HEK293 (cell line): Measurements from ENCODE around the gene UBAP1L.
A peak's percentile ranks its signal among the peaks of the same experiment; 100 is the strongest.

ENCODE experiments used
- CTCF ChIA-PET: fragments of 350-600 bp; formaldehyde crosslinking; extraction: SDS; loops from one replicate; lab custom pipeline; 2021; ENCODE audit warnings: antibody characterized with exemption; lab: Yijun Ruan, JAX
- POLR2A ChIA-PET: fragments of 300-600 bp; formaldehyde crosslinking; extraction: SDS; loops from one replicate; lab custom pipeline; 2020; ENCODE audit warnings: antibody characterized with exemption, inconsistent platforms; lab: Yijun Ruan, JAX
- H3K27ac ChIP-seq: fragments of 200-500 bp; sonication (Bioruptor generic); 2 replicates; pipeline ENCODE4 v1.5.1; 2014; ENCODE audit warnings: low read depth, low read length, control low read depth, inconsistent platforms; ENCODE audit errors: extremely low read depth
- H3K36me3 ChIP-seq, 2 experiments: fragments of 200-500 bp in 1 of 2; sonication (Bioruptor generic) in 1 of 2; 1 replicate in 1 of 2; 2 replicates in 1 of 2; pipeline ENCODE4 v1.5.1; 2014 to 2017; ENCODE audit warnings: inconsistent platforms in 2 of 2, low read length in 2 of 2; ENCODE audit not compliant: control insufficient read depth in 2 of 2, insufficient read depth in 1 of 2
- H3K4me1 ChIP-seq: fragments of 200-500 bp; sonication (Bioruptor generic); 2 replicates; pipeline ENCODE4 v1.5.1; 2014; ENCODE audit warnings: mild to moderate bottlenecking, low read length, inconsistent platforms; ENCODE audit not compliant: control insufficient read depth, insufficient read depth
- H3K4me3 ChIP-seq: 2 replicates; pipeline ENCODE4 v1.5.1; 2011; ENCODE audit warnings: low read depth, mild to moderate bottlenecking, control low read depth, low read length, moderate library complexity
- H3K9me3 ChIP-seq: fragments of 200-500 bp; sonication (Bioruptor generic); 2 replicates; pipeline ENCODE4 v1.5.1; 2014; ENCODE audit warnings: low read depth, low read length, inconsistent platforms; ENCODE audit not compliant: control insufficient read depth, insufficient read depth
- BCL11B ChIP-seq: fragments of 450-650 bp; formaldehyde crosslinking; IDR thresholded peaks from 2 replicates; pipeline ENCODE4 v1.5.1; 2016; ENCODE audit warnings: low read depth, missing biosample characterization, missing genetic modification characterization
- SP2 ChIP-seq: fragments of 450-650 bp; formaldehyde crosslinking; IDR thresholded peaks from 2 replicates; pipeline ENCODE4 v1.5.1; 2016; ENCODE audit warnings: missing biosample characterization, missing genetic modification characterization
- ZBTB48 ChIP-seq: fragments of 450-650 bp; formaldehyde crosslinking; IDR thresholded peaks from 2 replicates; pipeline ENCODE4 v1.5.1; 2016; ENCODE audit warnings: missing biosample characterization, missing genetic modification characterization
- ZNF169 ChIP-seq: fragments of 450-650 bp; formaldehyde crosslinking; IDR thresholded peaks from 2 replicates; pipeline ENCODE4 v1.5.1; 2016; ENCODE audit warnings: missing biosample characterization, missing genetic modification characterization
- ZNF174 ChIP-seq: fragments of 450-650 bp; formaldehyde crosslinking; IDR thresholded peaks from 2 replicates; pipeline ENCODE4 v1.5.0; 2017; ENCODE audit warnings: missing biosample characterization, mild to moderate bottlenecking, missing genetic modification characterization
- ZNF248 ChIP-seq: fragments of 450-650 bp; formaldehyde crosslinking; IDR thresholded peaks from 2 replicates; pipeline ENCODE4 v1.5.1; 2017; ENCODE audit warnings: missing biosample characterization, missing genetic modification characterization
- ZNF335 ChIP-seq: fragments of 450-650 bp; formaldehyde crosslinking; conservative IDR thresholded peaks from 2 replicates; pipeline ENCODE4 v1.5.1; 2016; ENCODE audit warnings: missing biosample characterization, missing genetic modification characterization
- ZNF354C ChIP-seq: fragments of 450-650 bp; formaldehyde crosslinking; IDR thresholded peaks from 2 replicates; pipeline ENCODE4 v1.5.1; 2016; ENCODE audit warnings: missing biosample characterization, missing genetic modification characterization, low read depth, borderline replicate concordance
- ZNF366 ChIP-seq: fragments of 450-650 bp; formaldehyde crosslinking; conservative IDR thresholded peaks from 2 replicates; pipeline ENCODE4 v1.5.1; 2016; ENCODE audit warnings: missing biosample characterization, missing genetic modification characterization
- ZNF560 ChIP-seq: fragments of 450-650 bp; formaldehyde crosslinking; IDR thresholded peaks from 2 replicates; pipeline ENCODE4 v1.5.1; 2017; ENCODE audit warnings: missing biosample characterization, missing genetic modification characterization, borderline replicate concordance
- ZNF596 ChIP-seq: fragments of 450-650 bp; IDR thresholded peaks from 2 replicates; pipeline ENCODE4 v1.5.0; 2018; ENCODE audit warnings: missing biosample characterization, mild to moderate bottlenecking, missing genetic modification characterization, moderate library complexity
- ZNF658 ChIP-seq: fragments of 450-650 bp; formaldehyde crosslinking; IDR thresholded peaks from 2 replicates; pipeline ENCODE4; 2016; ENCODE audit warnings: missing biosample characterization, missing genetic modification characterization
- ZNF777 ChIP-seq: fragments of 450-650 bp; formaldehyde crosslinking; IDR thresholded peaks from 2 replicates; pipeline ENCODE4 v1.5.1; 2017; ENCODE audit warnings: missing biosample characterization, missing genetic modification characterization, borderline replicate concordance
- ZNF792 ChIP-seq: fragments of 450-650 bp; formaldehyde crosslinking; IDR thresholded peaks from 2 replicates; pipeline ENCODE4 v1.5.1; 2016; ENCODE audit warnings: missing biosample characterization, missing genetic modification characterization
- ZSCAN23 ChIP-seq: fragments of 450-650 bp; formaldehyde crosslinking; IDR thresholded peaks from 2 replicates; pipeline ENCODE4 v1.5.1; 2016; ENCODE audit warnings: missing biosample characterization, missing genetic modification characterization
- TF ChIP-seq, protein P1 (sequence below): fragments of 450-650 bp; formaldehyde crosslinking; conservative IDR thresholded peaks from 2 replicates; pipeline ENCODE4 v1.5.1; 2016; ENCODE audit warnings: low read depth, missing biosample characterization, missing genetic modification characterization
- TF ChIP-seq, protein P2 (sequence below): fragments of 450-650 bp; formaldehyde crosslinking; IDR thresholded peaks from 2 replicates; pipeline ENCODE4; 2016; ENCODE audit warnings: missing biosample characterization, missing genetic modification characterization
- TF ChIP-seq, protein P3 (sequence below): fragments of 450-650 bp; formaldehyde crosslinking; IDR thresholded peaks from 2 replicates; pipeline ENCODE4 v1.5.0; 2017; ENCODE audit warnings: missing biosample characterization, missing genetic modification characterization, borderline replicate concordance
- TF ChIP-seq, protein P4 (sequence below): fragments of 450-650 bp; formaldehyde crosslinking; IDR thresholded peaks from 2 replicates; pipeline ENCODE4 v1.5.1; 2016; ENCODE audit warnings: missing biosample characterization, missing genetic modification characterization
- TF ChIP-seq, protein P5 (sequence below): fragments of 450-650 bp; formaldehyde crosslinking; IDR thresholded peaks from 2 replicates; pipeline ENCODE4 v1.5.1; 2016; ENCODE audit warnings: missing biosample characterization, missing genetic modification characterization
- TF ChIP-seq, protein P6 (sequence below): fragments of 450-650 bp; IDR thresholded peaks from 2 replicates; pipeline ENCODE4 v1.5.1; 2018; ENCODE audit warnings: missing biosample characterization, mild to moderate bottlenecking, missing genetic modification characterization

UBAP1L gene

DNA sequence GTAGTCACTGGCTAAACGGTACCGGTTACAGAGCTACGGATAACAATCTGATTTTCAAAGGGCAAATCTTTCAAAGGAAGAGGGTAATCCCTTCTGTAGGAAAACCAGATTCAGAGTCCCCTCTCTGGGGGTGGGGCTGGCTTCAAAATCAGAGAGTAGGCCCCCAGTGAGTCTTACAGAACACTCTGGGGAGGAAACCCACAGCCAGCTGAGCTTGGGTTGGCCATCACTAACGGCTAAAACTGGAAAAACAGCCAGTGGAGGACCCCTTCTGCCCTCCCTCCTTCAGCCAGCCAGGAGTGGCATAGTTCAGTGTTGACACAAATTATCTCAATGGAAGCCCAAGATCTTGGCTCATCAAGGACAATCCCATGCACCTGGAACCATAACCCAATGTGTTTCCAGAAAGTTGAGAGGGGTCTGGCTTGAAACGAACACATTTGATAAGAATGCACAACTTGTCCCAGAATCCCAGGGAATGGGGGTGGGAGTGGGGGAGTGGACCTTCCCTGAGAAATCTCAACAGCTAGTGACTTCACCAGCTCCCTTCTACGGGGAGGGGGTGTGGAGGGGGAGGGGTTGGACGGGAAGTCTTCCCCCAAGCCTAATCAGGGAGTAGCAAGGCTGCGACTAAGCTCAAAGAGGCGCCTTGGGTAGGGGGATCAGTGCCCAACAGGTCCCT lies 48.2 kb downstream of the UBAP1L start:
- POLR2A ChIA-PET = no interaction called here
- H3K27ac ChIP-seq = no peak overlapping the region
- CTCF ChIA-PET = interaction anchor here (0.6 to 1.4 kb wide), 3 partner anchors 12 to 251 kb away, joined by 4 to 6 read pairs (median 4); no protein-coding TSS in a partner anchor
- H3K9me3 ChIP-seq = no peaks in the 10 kb centered on the region
- TF ChIP-seq ZNF248 (tag by site-specific recombination) (no peak), ZNF174 (no peak), ZNF354C (no peak), SP2 (no peak)
- TF ChIP-seq, protein P1, sequence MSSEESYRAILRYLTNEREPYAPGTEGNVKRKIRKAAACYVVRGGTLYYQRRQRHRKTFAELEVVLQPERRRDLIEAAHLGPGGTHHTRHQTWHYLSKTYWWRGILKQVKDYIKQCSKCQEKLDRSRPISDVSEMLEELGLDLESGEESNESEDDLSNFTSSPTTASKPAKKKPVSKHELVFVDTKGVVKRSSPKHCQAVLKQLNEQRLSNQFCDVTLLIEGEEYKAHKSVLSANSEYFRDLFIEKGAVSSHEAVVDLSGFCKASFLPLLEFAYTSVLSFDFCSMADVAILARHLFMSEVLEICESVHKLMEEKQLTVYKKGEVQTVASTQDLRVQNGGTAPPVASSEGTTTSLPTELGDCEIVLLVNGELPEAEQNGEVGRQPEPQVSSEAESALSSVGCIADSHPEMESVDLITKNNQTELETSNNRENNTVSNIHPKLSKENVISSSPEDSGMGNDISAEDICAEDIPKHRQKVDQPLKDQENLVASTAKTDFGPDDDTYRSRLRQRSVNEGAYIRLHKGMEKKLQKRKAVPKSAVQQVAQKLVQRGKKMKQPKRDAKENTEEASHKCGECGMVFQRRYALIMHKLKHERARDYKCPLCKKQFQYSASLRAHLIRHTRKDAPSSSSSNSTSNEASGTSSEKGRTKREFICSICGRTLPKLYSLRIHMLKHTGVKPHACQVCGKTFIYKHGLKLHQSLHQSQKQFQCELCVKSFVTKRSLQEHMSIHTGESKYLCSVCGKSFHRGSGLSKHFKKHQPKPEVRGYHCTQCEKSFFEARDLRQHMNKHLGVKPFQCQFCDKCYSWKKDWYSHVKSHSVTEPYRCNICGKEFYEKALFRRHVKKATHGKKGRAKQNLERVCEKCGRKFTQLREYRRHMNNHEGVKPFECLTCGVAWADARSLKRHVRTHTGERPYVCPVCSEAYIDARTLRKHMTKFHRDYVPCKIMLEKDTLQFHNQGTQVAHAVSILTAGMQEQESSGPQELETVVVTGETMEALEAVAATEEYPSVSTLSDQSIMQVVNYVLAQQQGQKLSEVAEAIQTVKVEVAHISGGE (tag by site-specific recombination) = no peak
- TF ChIP-seq, protein P2, sequence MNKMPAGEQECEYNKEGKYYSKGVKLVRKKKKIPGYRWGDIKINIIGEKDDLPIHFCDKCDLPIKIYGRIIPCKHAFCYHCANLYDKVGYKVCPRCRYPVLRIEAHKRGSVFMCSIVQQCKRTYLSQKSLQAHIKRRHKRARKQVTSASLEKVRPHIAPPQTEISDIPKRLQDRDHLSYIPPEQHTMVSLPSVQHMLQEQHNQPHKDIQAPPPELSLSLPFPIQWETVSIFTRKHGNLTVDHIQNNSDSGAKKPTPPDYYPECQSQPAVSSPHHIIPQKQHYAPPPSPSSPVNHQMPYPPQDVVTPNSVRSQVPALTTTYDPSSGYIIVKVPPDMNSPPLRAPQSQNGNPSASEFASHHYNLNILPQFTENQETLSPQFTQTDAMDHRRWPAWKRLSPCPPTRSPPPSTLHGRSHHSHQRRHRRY = no peak
- TF ChIP-seq, protein P3, sequence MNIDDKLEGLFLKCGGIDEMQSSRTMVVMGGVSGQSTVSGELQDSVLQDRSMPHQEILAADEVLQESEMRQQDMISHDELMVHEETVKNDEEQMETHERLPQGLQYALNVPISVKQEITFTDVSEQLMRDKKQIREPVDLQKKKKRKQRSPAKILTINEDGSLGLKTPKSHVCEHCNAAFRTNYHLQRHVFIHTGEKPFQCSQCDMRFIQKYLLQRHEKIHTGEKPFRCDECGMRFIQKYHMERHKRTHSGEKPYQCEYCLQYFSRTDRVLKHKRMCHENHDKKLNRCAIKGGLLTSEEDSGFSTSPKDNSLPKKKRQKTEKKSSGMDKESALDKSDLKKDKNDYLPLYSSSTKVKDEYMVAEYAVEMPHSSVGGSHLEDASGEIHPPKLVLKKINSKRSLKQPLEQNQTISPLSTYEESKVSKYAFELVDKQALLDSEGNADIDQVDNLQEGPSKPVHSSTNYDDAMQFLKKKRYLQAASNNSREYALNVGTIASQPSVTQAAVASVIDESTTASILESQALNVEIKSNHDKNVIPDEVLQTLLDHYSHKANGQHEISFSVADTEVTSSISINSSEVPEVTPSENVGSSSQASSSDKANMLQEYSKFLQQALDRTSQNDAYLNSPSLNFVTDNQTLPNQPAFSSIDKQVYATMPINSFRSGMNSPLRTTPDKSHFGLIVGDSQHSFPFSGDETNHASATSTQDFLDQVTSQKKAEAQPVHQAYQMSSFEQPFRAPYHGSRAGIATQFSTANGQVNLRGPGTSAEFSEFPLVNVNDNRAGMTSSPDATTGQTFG = no peak
- H3K4me1 ChIP-seq = no peaks in the 10 kb centered on the region
- H3K4me3 ChIP-seq = no peak overlapping the region
- H3K36me3 ChIP-seq = no peaks in the 10 kb centered on the region

DNA sequence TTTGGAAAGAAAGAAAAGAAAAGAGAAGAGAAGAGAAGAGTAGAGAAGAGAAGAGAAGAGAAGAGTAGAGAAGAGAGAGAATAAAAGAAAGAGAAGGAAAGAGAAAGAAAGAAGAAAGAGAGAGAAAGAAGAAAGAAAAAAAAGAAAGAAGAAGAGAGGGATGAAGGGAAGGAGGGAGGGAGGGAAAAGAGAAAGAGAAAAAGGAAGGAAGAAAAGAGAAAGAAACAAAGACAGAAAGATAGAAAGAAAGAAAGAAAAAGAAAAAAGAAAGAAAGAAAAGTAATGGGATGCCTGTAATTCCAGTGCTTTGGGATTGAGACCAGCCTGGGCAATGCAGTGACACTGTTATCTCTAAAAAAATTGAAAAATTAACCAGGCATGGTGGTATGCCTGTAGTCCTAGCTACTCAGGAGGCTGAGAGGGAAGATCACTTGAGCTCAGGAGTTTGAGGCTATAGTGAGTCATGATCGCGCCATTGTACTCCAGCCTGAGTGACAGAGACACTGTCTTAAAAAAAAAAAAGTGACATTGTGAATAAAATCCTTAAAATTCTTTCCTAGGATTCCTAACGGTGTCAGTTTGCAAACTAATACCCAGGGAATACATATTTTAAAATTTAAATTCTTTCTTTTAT lies 48.9 kb downstream of the UBAP1L start:
- CTCF ChIA-PET = interaction anchor here (0.6 to 1.4 kb wide), 4 partner anchors 11 to 345 kb away, joined by 4 to 6 read pairs (median 5); no protein-coding TSS in a partner anchor

DNA sequence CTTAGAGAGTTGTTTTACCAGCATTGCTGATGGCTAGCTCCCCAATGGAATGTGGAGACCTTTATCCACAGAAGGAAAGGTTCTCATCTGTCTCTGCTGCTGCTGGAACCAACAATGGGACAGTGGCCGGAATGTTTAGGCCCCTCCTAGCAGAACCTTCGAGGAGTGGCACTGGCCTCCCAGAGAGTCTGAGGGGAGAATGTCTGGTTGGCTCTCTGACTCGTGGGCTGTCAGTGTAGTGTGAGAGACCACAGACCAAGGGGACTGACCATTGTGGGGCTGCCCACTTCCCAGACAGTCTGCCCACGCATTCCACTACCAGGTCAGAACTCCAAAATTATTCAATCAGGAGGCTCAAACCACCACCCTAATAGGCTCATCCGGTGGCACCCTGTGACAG lies 52.3 kb downstream of the UBAP1L start:
- Histone ChIP-seq H3K4me1 (no peaks in the 10 kb centered on the region), H3K36me3 (no peaks in the 10 kb centered on the region), H3K4me3 (no peak overlapping the region), H3K9me3 (no peaks in the 10 kb centered on the region), H3K27ac (no peak overlapping the region)
- CTCF ChIA-PET = interaction anchor here (0.8 to 2.2 kb wide), 3 partner anchors 8 to 20 kb away, joined by 3 to 7 read pairs (median 5); no protein-coding TSS in a partner anchor
- POLR2A ChIA-PET = no interaction called here
- TF ChIP-seq, protein P4, sequence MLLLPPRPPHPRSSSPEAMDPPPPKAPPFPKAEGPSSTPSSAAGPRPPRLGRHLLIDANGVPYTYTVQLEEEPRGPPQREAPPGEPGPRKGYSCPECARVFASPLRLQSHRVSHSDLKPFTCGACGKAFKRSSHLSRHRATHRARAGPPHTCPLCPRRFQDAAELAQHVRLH (tag by site-specific recombination) = no peak
- no peak for TF ChIP-seq ZSCAN23
- TF ChIP-seq, protein P5, sequence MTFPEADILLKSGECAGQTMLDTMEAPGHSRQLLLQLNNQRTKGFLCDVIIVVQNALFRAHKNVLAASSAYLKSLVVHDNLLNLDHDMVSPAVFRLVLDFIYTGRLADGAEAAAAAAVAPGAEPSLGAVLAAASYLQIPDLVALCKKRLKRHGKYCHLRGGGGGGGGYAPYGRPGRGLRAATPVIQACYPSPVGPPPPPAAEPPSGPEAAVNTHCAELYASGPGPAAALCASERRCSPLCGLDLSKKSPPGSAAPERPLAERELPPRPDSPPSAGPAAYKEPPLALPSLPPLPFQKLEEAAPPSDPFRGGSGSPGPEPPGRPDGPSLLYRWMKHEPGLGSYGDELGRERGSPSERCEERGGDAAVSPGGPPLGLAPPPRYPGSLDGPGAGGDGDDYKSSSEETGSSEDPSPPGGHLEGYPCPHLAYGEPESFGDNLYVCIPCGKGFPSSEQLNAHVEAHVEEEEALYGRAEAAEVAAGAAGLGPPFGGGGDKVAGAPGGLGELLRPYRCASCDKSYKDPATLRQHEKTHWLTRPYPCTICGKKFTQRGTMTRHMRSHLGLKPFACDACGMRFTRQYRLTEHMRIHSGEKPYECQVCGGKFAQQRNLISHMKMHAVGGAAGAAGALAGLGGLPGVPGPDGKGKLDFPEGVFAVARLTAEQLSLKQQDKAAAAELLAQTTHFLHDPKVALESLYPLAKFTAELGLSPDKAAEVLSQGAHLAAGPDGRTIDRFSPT (tag by site-specific recombination) = no peak
- TF ChIP-seq ZNF335 (tag by site-specific recombination) = no peak
- no peak for TF ChIP-seq ZNF560
- TF ChIP-seq ZNF792 (tag by site-specific recombination) = no peak
- TF ChIP-seq ZNF658 = no peak
- no peak for TF ChIP-seq ZNF169 (tag by site-specific recombination)
- TF ChIP-seq, protein P6, sequence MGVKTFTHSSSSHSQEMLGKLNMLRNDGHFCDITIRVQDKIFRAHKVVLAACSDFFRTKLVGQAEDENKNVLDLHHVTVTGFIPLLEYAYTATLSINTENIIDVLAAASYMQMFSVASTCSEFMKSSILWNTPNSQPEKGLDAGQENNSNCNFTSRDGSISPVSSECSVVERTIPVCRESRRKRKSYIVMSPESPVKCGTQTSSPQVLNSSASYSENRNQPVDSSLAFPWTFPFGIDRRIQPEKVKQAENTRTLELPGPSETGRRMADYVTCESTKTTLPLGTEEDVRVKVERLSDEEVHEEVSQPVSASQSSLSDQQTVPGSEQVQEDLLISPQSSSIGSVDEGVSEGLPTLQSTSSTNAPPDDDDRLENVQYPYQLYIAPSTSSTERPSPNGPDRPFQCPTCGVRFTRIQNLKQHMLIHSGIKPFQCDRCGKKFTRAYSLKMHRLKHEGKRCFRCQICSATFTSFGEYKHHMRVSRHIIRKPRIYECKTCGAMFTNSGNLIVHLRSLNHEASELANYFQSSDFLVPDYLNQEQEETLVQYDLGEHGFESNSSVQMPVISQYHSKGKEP (tag by site-specific recombination) = no peak
- TF ChIP-seq ZNF596 = no peak

More for the DNA sequence above, 48.9 kb downstream of the UBAP1L start:
- H3K4me1 ChIP-seq = no peaks in the 10 kb centered on the region
- H3K36me3 ChIP-seq = no peaks in the 10 kb centered on the region
- TF ChIP-seq ZNF777 (tag by site-specific recombination) (no peak), BCL11B (tag by site-specific recombination) (no peak), ZNF366 (tag by site-specific recombination) (peak; percentile 90), ZBTB48 (tag by site-specific recombination) (no peak)
- H3K9me3 ChIP-seq = no peaks in the 10 kb centered on the region
- H3K27ac ChIP-seq = no peak overlapping the region
- H3K4me3 ChIP-seq = no peak overlapping the region
- POLR2A ChIA-PET = interaction anchor here (0.7 kb wide), 1 partner anchor 222 kb away, joined by 3 read pairs; no protein-coding TSS in a partner anchor
